Esophagus muscularis mucosa (tissue), 4 donors: ENCODE results near the gene ELOA. TPM values are rescaled to one million over a fixed set of nuclear protein-coding genes. Genes with fewer than 3 reads are reported as not detected.

ENCODE experiments used
- DNase-seq: peaks from one replicate; pipeline ENCODE4 v3.0.0-alpha.2; 2017; ENCODE audit errors: extremely low spot score
- H3K27ac ChIP-seq, 4 donors: fragments of 200-600 bp; sonication (generic); replicated peaks in 1 of 4; 1 replicate in 3 of 4; 2 replicates in 1 of 4; pipeline ENCODE4 v1.5.1; 2016 to 2019; ENCODE audit warnings: mild to moderate bottlenecking in 1 of 4
- H3K27me3 ChIP-seq, 4 donors: fragments of 200-600 bp; sonication (generic); one replicate each; pipeline versions ENCODE4 v1.5.1 to v1.6.0; 2016 to 2019
- H3K36me3 ChIP-seq, 4 donors: fragments of 200-600 bp; sonication (generic); one replicate each; pipeline ENCODE4 v1.5.1; 2016 to 2019
- H3K4me1 ChIP-seq, 4 donors: fragments of 200-600 bp; sonication (generic); one replicate each; pipeline ENCODE4 v1.5.1; 2016 to 2019
- H3K4me3 ChIP-seq, 4 donors: fragments of 200-600 bp; sonication (generic); 1 replicate in 2 of 4; 2 replicates in 2 of 4; pipeline ENCODE4 v1.5.1; 2016 to 2019; ENCODE audit warnings: mild to moderate bottlenecking in 4 of 4, moderate library complexity in 1 of 4
- H3K9me3 ChIP-seq, 4 donors: fragments of 200-600 bp; sonication (generic); 1 replicate in 3 of 4; 2 replicates in 1 of 4; pipeline ENCODE4 v1.5.1; 2016 to 2019
- EP300 ChIP-seq: sonication (generic); formaldehyde crosslinking; IDR thresholded peaks from one replicate; pipeline ENCODE4 v1.6.1; 2017; ENCODE audit warnings: antibody characterized with exemption
- POLR2A ChIP-seq: fragments of 450-650 bp; IDR thresholded peaks from one replicate; pipeline ENCODE4 v1.6.1; 2017; ENCODE audit warnings: antibody characterized with exemption, moderate library complexity, mild to moderate bottlenecking, low read depth
- POLR2AphosphoS5 ChIP-seq, 2 donors: sonication (generic); formaldehyde crosslinking; IDR thresholded peaks; one replicate each; pipeline ENCODE4 v1.6.1; 2017; ENCODE audit warnings: antibody characterized with exemption in 2 of 2
- WGBS: methylation state at CpG from one replicate; pipeline ENCODE4 v1.1.5; 2018; 5-methylcytosine and 5-hydroxymethylcytosine counted together
- intact Hi-C: fragments of 100-400 bp; cut with DNase I; formaldehyde crosslinking; loops from one replicate; pipeline ENCODE4 v1.15.1; 2023
- total RNA-seq, 4 donors: library from RNA; depleted of rRNA; stranded (reverse); fragments of >200 nt; gene quantifications; one replicate each; pipeline versions ENCODE4 v1.1.0 to v1.2.1, GENCODE V29; 2016
- TF ChIP-seq, protein P1 (sequence below), 3 experiments: fragments of 200-600 bp in 2 of 3; fragments of 450-650 bp in 1 of 3; sonication (generic) in 2 of 3; IDR thresholded peaks; one replicate each; pipeline ENCODE4 v1.5.1; 2017 to 2019; ENCODE audit warnings: antibody characterized with exemption in 3 of 3, mild to moderate bottlenecking in 2 of 3, moderate library complexity in 1 of 3

The ELOA gene
- 10 to 100 TPM; 35.7 to 45.4 (median 39.1) TPM for total RNA-seq

DNA sequence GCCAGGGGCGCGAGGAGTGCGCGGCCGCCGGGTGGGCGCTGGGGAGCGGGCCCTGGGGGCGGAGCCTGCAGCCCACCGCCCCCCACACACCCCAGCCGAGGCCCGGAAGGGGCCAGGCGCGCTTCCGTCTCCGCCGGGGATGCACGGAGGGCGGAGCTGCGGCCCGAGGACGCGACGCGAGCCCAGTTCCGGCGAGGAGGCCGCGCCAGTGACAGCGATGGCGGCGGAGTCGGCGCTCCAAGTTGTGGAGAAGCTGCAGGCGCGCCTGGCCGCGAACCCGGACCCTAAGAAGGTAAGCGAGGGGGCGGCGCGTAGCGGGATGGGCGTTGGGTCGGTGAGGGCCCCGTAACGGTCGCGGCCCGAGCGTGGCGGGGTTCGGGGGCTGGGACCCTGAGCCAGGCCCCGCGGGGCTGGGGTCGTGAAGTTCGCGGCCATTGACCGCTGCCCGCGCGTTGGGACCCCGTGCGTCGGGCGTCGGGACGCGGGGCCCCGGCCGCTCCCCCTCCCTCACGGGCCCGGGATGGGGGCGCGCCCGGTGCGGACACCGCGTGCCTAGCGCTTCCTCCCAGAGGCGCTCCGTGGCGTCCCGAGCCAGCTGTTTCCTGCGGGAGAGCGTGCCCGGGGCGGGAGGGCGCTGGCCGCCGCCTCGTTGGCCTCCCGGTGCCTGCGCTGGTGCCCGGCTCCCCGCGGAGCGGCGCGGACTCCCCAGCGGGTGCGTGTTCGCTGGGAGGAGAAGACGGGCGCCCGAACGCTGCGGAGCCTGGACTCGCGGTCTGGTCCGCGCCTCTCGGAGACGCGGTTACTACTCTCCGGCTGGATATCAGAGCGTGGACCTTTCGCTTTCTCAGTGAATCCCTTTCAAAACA is at the start of gene ELOA:
ELOA (plus strand) TSS at position 185 of the 866 bp plus-strand sequence; CDS start at position 218, 33 bp downstream.
- Histone ChIP-seq H3K27me3 (no peaks in the 10 kb centered on the region), H3K9me3 (no peaks in the 10 kb centered on the region), H3K36me3 (peaks cover 0 to 8% (median under 1%) of the 10 kb centered on the region in 4 donors), H3K4me1 (peaks cover 23 to 51% (median 47%) of the 10 kb centered on the region in 4 donors), H3K27ac (peak within 1 kb of the TSS; percentile 92 to 95 (median 95)), H3K4me3 (peak within 1 kb of the TSS; percentile 83 to 96 (median 96))
- TF ChIP-seq POLR2AphosphoS5 (IDR thresholded peaks at IDR 0.05) (peak; percentile 75 to 82), POLR2A (peak; percentile 43), EP300 (no peak)
- TF ChIP-seq, protein P1, sequence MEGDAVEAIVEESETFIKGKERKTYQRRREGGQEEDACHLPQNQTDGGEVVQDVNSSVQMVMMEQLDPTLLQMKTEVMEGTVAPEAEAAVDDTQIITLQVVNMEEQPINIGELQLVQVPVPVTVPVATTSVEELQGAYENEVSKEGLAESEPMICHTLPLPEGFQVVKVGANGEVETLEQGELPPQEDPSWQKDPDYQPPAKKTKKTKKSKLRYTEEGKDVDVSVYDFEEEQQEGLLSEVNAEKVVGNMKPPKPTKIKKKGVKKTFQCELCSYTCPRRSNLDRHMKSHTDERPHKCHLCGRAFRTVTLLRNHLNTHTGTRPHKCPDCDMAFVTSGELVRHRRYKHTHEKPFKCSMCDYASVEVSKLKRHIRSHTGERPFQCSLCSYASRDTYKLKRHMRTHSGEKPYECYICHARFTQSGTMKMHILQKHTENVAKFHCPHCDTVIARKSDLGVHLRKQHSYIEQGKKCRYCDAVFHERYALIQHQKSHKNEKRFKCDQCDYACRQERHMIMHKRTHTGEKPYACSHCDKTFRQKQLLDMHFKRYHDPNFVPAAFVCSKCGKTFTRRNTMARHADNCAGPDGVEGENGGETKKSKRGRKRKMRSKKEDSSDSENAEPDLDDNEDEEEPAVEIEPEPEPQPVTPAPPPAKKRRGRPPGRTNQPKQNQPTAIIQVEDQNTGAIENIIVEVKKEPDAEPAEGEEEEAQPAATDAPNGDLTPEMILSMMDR (IDR thresholded peaks at IDR 0.05), result no peak
- no peak for DNase-seq
- intact Hi-C loops, result loop anchor here (5.0 kb wide), 1 partner anchor 51 kb away; the partner anchor contains the start of gene RPL11
- WGBS, result 0% methylated on average over 1 of the region's 119 CpGs

GRCh38 chr1:23693599-23693998 is 49.7 kb upstream of the ELOA start:
- H3K27ac ChIP-seq, result no peak overlapping the region
- intact Hi-C loops, result loop anchor here (5.0 kb wide), 1 partner anchor 49 kb away; the partner anchor contains the start of gene ELOA
- no peaks in the 10 kb centered on the region for H3K27me3 ChIP-seq
- H3K36me3 ChIP-seq, result peaks cover 31 to 63% (median 54%) of the 10 kb centered on the region in 4 donors
- H3K9me3 ChIP-seq, result no peaks in the 10 kb centered on the region
- 85% methylated on average over 2 of the region's 2 CpGs for WGBS
- H3K4me1 ChIP-seq, result peaks cover 43 to 62% (median 52%) of the 10 kb centered on the region in 4 donors
- H3K4me3 ChIP-seq, result no peak overlapping the region
- DNase-seq, result no peak
- no peak for TF ChIP-seq EP300
- TF ChIP-seq POLR2A, result no peak
- TF ChIP-seq POLR2AphosphoS5 (IDR thresholded peaks at IDR 0.05), result no peak
- TF ChIP-seq, protein P1 (IDR thresholded peaks at IDR 0.05), result no peak

- Histone ChIP-seq H3K4me1 (peaks cover 43 to 66% (median 52%) of the 10 kb centered on the region in 4 donors), H3K27ac (no peak overlapping the region), H3K27me3 (no peaks in the 10 kb centered on the region), H3K9me3 (no peaks in the 10 kb centered on the region), H3K4me3 (no peak overlapping the region), H3K36me3 (peaks cover 36 to 71% (median 60%) of the 10 kb centered on the region in 4 donors)
- intact Hi-C loops, result loop anchor here (5.0 kb wide), 1 partner anchor 48 kb away; the partner anchor contains the start of gene ELOA
- no peak for TF ChIP-seq EP300
- TF ChIP-seq POLR2A, result no peak
- TF ChIP-seq, protein P1 (IDR thresholded peaks at IDR 0.05), result no peak
- TF ChIP-seq POLR2AphosphoS5 (IDR thresholded peaks at IDR 0.05), result no peak
- DNase-seq, result no peak
- 59% methylated on average over 3 of the region's 3 CpGs for WGBS
These were observed 48.9 kb upstream of the ELOA start for GRCh38 chr1:23694371-23694770.

- Histone ChIP-seq H3K27ac (no peak overlapping the region), H3K27me3 (no peaks in the 10 kb centered on the region), H3K36me3 (peaks cover 49 to 84% (median 73%) of the 10 kb centered on the region in 4 donors), H3K4me3 (no peak overlapping the region), H3K4me1 (peaks cover 43 to 66% (median 52%) of the 10 kb centered on the region in 4 donors), H3K9me3 (no peaks in the 10 kb centered on the region)
- intact Hi-C loops, result no loop called here
- DNase-seq, result no peak
- TF ChIP-seq POLR2AphosphoS5 (IDR thresholded peaks at IDR 0.05) (no peak), POLR2A (no peak), EP300 (no peak)
- TF ChIP-seq, protein P1 (IDR thresholded peaks at IDR 0.05), result no peak
- WGBS, result 100% methylated on average over 3 of the region's 3 CpGs
These were observed 47.6 kb upstream of the ELOA start for GRCh38 chr1:23695667-23696066.
